Activated naive CD4-positive, alpha-beta T cell treated with Interleukin-2 at 50 U/mL for 16 hours (primary cell): ENCODE data around the gene PSG11.
"Not testable (repeated sequence)": the region's sequence is repeated elsewhere in the genome, so short reads cannot be mapped to it uniquely, and the experiment has no call there.

ENCODE experiments used
- DNase-seq: peaks from one replicate; pipeline ENCODE4 v3.0.0-alpha.2; 2020

PSG11 gene

DNA sequence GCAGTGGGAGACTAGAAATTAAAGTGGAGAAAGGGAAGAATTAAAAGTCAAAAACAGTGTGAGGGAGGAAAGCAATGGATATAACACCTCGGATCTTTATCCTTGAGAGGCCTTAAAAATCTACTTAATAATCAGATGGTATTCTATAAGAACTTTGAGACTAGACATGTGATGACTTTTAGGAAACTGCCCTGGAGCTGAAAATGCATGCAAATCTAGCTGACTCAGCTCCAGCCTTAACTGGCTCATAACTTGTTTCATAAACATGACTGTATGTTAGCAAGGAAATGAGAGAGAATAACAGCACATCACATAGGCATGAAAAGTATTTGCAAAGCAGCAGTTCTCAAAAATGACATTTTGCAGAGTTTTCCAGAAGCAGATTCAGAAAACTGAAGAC, 38.1 kb downstream of the PSG11 start:
- DNase-seq, result not testable (repeated sequence)

GRCh38 chr19:42985588-42985987, 40.7 kb downstream of the PSG11 start:
- no peak for DNase-seq

DNA sequence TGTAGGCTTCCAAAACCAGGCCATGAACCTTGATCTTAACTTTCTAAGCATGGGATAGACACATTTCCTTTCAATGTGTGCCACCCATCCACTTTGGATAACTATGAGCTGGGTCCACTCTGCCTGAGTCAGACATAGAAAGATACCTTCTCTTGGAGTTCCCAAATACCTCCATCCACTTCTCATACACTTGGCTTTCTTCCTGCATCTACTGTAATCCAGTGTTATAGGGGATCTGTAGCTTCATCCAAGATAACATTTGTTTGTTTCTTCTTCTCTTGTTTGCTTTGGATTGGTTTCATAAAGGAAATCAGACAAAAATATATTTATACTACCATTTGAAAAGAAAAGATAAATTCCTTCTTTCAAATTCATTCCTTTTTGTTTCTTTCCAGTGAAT, 44.2 kb downstream of the PSG11 start:
- not testable (repeated sequence) for DNase-seq

DNA sequence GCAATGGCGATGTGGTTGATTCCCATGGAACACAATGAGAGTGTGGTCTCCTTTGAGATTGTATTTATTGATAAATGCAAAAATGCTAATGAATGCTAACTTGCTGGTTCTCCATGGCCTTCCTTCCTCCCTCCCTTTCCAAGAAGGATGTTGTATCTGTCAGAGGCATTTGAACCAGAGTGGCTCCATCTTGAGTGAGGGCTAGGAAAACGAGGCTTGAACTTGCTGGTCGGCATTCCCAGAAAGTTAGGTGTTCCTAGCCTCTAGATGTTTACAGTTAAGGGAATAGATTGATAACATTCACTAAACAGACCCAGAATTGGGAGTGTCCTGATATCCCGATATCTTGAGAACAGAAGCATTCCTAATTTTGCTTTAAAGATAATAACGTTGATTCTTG, 54.8 kb downstream of the PSG11 start:
- not testable (repeated sequence) for DNase-seq

GRCh38 chr19:42965176-42965575, 61.1 kb downstream of the PSG11 start:
- DNase-seq, result no peak

DNA sequence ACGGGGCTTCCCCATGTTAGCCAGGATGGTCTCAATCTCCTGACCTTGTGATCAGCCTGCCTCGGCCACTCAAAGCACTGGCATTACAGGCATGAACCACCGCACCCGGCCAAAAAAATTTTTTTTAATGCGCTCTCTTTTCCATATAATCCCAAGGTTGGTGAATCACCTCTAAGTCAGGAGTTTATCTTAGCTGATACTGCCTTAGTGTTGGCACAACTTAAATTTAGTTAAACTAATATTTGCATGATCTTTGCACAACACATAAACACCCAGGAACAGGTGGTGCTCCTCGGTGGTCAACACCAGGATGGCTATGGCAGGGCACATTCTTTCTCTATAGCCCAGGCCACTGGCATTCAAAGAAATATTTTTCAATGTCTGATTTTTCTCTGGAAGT, 65.2 kb downstream of the PSG11 start:
- no peak for DNase-seq
